Astrocyte of the cerebellum (primary cell): ENCODE measurements around the gene ANO7.

Source experiments
- DNase-seq: peaks from one replicate; pipeline ENCODE4 v3.0.0-alpha.2; 2011; ENCODE audit warnings: low read depth
- H3K4me3 ChIP-seq: 2 replicates; pipeline ENCODE4 v1.5.1; 2011; ENCODE audit warnings: mild to moderate bottlenecking, low read depth, low read length, moderate library complexity
- CTCF ChIP-seq: IDR thresholded peaks from 2 replicates; pipeline ENCODE4 v1.5.1; 2012; ENCODE audit warnings: low read length, low read depth, moderate library complexity, mild to moderate bottlenecking; ENCODE audit errors: missing control alignments
- in situ Hi-C: cut with HindIII; loops from 2 replicates; pipeline ENCODE4 v1.10.0; 2017; ENCODE audit warnings: low sequenced_read_pairs

ANO7 gene

GRCh38 chr2:241223211-241224017, 34.9 kb downstream of the ANO7 start:
- in situ Hi-C loops: loop anchor here (10.0 kb wide), 1 partner anchor 61 kb away; no protein-coding TSS in a partner anchor
- no peak for DNase-seq
- no peak overlapping the region for H3K4me3 ChIP-seq
- no peak for TF ChIP-seq CTCF

- no peak for TF ChIP-seq CTCF
- no peak for DNase-seq
- in situ Hi-C loops: loop anchor here (10.0 kb wide), 1 partner anchor 61 kb away; no protein-coding TSS in a partner anchor
- no peak overlapping the region for H3K4me3 ChIP-seq
Observed at GRCh38 chr2:241224018-241224850, 35.8 kb downstream of the ANO7 start.

- no peak for TF ChIP-seq CTCF
- in situ Hi-C loops: loop anchor here (10.0 kb wide), 1 partner anchor 60 kb away; no protein-coding TSS in a partner anchor
- no peak overlapping the region for H3K4me3 ChIP-seq
- no peak for DNase-seq
Observed at GRCh38 chr2:241224851-241225438, 36.5 kb downstream of the ANO7 start.

GRCh38 chr2:241225545-241225944, 37.1 kb downstream of the ANO7 start:
- in situ Hi-C loops: loop anchor here (10.0 kb wide), 1 partner anchor 59 kb away; no protein-coding TSS in a partner anchor
- DNase-seq: no peak
- no peak for TF ChIP-seq CTCF
- no peak overlapping the region for H3K4me3 ChIP-seq

- DNase-seq: no peak
Observed at GRCh38 chr2:241225983-241226382, 37.5 kb downstream of the ANO7 start.

More at GRCh38 chr2:241225983-241226382, 37.5 kb downstream of the ANO7 start:
- no peak for TF ChIP-seq CTCF
- in situ Hi-C loops: loop anchor here (10.0 kb wide), 1 partner anchor 59 kb away; no protein-coding TSS in a partner anchor
- no peak overlapping the region for H3K4me3 ChIP-seq
